Central memory CD8-positive, alpha-beta T cell (primary cell): ENCODE results near the gene ELOB.

ENCODE experiments used
- ATAC-seq: fragments of 150-1000 bp; cut with Tn5 transposase; replicated peaks from 2 replicates; pipeline ENCODE4 v1.10.0; 2022; ENCODE audit warnings: mild to moderate bottlenecking, moderate FRiP score, moderate number of reproducible peaks; ENCODE audit not compliant: poor library complexity, severe bottlenecking; ENCODE audit errors: extremely low read depth
- DNase-seq, 2 donors: peaks; one replicate each; pipeline ENCODE4 v3.0.0; 2021; ENCODE audit warnings: low spot score in 2 of 2
- H3K27ac Mint-ChIP-seq: one replicate; pipeline ENCODE4 v1.8.0; 2022; ENCODE audit warnings: low read depth, mild to moderate bottlenecking, moderate library complexity, mixed read lengths
- H3K27me3 Mint-ChIP-seq: one replicate; pipeline ENCODE4 v1.8.0; 2022; ENCODE audit warnings: mixed read lengths
- H3K36me3 Mint-ChIP-seq: one replicate; pipeline ENCODE4 v1.8.0; 2022; ENCODE audit warnings: mild to moderate bottlenecking, moderate library complexity, mixed read lengths; ENCODE audit not compliant: insufficient read depth
- H3K4me1 Mint-ChIP-seq: one replicate; pipeline ENCODE4 v1.8.0; 2022; ENCODE audit warnings: mixed read lengths
- H3K4me3 Mint-ChIP-seq: one replicate; pipeline ENCODE4 v1.8.0; 2022; ENCODE audit warnings: mild to moderate bottlenecking, moderate library complexity, mixed read lengths
- H3K9me3 Mint-ChIP-seq: one replicate; pipeline ENCODE4 v1.8.0; 2022; ENCODE audit warnings: mixed read lengths

ELOB gene

GRCh38 chr16:2775765-2776499 is 1.1 kb downstream of the ELOB start:
- no peaks in the 10 kb centered on the region for H3K9me3 Mint-ChIP-seq
- H3K4me3 Mint-ChIP-seq: peak overlapping the region; percentile 87
- ATAC-seq (no peak), DNase-seq (no peak)
- peaks cover 39% of the 10 kb centered on the region for H3K36me3 Mint-ChIP-seq
- no peaks in the 10 kb centered on the region for H3K27me3 Mint-ChIP-seq
- H3K4me1 Mint-ChIP-seq: peaks cover 39% of the 10 kb centered on the region
- peak overlapping the region; percentile 71 for H3K27ac Mint-ChIP-seq

DNA sequence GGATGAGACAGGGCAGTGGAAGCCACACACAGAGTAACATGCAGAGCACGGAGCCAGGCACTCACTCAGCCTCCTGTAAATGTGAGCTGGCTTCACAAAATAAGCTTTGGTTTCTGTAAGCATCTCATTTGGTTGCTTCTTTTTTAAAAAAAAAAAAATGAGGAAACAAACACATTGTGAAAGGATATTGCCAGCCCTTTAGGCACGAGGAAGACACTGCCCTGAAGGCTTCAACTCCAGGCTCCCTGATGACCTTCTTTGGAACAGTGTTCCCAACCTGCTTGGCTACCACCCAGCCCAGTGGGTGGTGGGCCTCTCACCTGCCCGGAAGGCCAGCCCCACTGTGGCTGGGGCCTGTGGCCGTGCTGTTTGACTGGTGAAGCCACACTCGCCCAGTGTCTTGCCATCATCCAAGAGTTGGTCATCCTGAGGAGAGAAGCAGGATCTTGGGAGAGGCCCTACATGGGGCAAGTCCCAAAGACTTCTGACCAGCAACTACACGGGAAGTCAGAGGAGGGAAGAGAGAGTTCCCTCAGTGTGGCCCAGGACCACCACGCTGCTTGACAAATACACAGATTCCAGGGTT is 1.9 kb downstream of the ELOB start:
- H3K27ac Mint-ChIP-seq: no peak overlapping the region
- no peaks in the 10 kb centered on the region for H3K9me3 Mint-ChIP-seq
- H3K4me3 Mint-ChIP-seq: peak overlapping the region; percentile 87
- ATAC-seq (no peak), DNase-seq (no peak)
- no peaks in the 10 kb centered on the region for H3K27me3 Mint-ChIP-seq
- peaks cover 39% of the 10 kb centered on the region for H3K4me1 Mint-ChIP-seq
- H3K36me3 Mint-ChIP-seq: peaks cover 46% of the 10 kb centered on the region

DNA sequence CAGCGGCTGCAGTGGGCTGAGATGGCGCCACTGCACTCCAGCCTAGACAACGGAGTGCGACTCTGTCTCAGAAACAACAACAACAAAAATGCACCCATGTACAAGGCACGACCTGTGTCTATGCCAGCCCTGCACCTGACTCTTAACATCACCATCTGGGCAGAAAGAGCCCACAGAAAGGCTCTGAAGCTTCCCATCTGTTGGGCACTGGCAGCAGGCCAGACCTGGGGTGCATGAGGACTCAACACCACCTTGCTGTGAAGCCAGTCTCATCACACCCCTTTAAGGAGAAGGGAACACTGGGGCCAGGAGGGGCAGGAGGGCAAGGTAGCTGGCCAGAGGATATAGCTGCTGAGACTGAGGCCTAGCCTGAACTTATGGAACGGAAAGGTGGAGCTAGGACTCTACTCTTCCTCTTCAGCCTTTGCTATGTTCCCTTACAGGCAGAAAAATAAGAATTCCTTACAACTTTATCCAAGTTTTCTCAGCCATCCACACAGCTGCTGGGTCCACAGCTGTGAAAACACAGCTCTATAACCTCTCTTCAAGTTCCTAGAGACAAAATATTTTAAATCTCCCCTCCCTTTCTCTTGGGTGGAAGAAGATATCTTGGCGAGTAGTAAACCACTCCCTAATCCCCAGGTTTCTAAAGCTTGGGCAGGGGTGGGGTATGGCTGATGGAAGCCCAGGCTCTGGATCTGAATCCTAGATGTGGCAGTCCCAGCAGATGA is 2.8 kb downstream of the ELOB start:
- H3K27me3 Mint-ChIP-seq: no peaks in the 10 kb centered on the region
- H3K36me3 Mint-ChIP-seq: peaks cover 55% of the 10 kb centered on the region
- DNase-seq (no peak), ATAC-seq (no peak)
- H3K4me1 Mint-ChIP-seq: peaks cover 47% of the 10 kb centered on the region
- no peak overlapping the region for H3K4me3 Mint-ChIP-seq
- H3K9me3 Mint-ChIP-seq: no peaks in the 10 kb centered on the region
- no peak overlapping the region for H3K27ac Mint-ChIP-seq

- Mint-ChIP-seq H3K36me3 (peaks cover 62% of the 10 kb centered on the region), H3K27me3 (no peaks in the 10 kb centered on the region), H3K4me3 (no peak overlapping the region), H3K4me1 (peaks cover 47% of the 10 kb centered on the region), H3K9me3 (no peaks in the 10 kb centered on the region), H3K27ac (peak overlapping the region; percentile 94)
- no peak for ATAC-seq
- no peak for DNase-seq
Observed at GRCh38 chr16:2773188-2773968, 3.7 kb downstream of the ELOB start.

DNA sequence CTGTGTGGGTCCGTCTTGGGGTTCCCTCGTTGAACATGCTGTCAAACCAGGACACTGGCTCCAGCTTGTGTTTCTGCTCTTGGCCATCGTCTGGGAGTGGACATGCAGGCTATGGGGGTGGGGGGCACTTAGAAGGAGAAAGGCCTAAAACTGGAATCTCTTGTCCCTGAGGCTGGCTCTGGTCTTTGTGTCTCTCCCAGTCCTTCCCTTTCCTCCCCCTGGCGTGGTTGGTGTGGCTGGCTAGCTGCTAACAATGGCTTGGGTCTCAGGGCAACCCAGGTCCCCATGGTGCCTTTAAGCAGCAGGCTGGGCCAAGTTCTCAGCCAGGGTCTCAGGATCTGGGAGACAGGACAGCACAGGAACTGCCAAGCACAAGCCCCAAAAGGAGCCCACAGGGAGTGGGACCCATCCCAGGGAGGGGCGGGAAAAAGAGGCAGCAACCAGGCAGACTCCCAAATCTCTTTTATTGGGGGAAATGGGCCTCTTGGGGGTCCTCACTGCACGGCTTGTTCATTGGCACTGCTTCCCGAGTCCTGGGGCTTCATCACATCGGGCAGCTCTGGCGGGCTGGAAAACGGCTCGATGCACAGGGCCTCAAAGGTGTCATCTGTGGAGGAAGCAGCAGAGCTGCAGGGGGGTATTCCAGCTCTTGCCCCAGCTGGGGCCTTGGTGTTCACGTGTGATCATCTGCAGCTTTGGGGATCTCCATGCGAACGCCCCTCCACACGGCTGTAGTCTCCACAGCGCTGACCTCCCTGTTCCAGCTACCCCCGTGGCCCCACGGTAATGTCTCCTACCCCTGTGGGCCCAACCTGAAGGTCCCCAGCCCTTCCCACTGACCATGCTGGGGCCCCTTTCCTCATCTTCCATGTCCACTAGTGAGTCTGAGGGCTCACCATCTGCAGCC is 5.3 kb downstream of the ELOB start:
- Mint-ChIP-seq H3K4me1 (peaks cover 47% of the 10 kb centered on the region), H3K4me3 (no peak overlapping the region), H3K27ac (peak overlapping the region; percentile 94), H3K36me3 (peaks cover 70% of the 10 kb centered on the region), H3K9me3 (no peaks in the 10 kb centered on the region), H3K27me3 (no peaks in the 10 kb centered on the region)
- no peak for ATAC-seq
- DNase-seq: no peak

GRCh38 chr16:2770057-2770951 is 6.8 kb downstream of the ELOB start:
- Mint-ChIP-seq H3K4me3 (peak overlapping the region; percentile 50), H3K36me3 (peaks cover 76% of the 10 kb centered on the region), H3K9me3 (no peaks in the 10 kb centered on the region), H3K4me1 (peaks cover 46% of the 10 kb centered on the region), H3K27ac (peak overlapping the region; percentile 94), H3K27me3 (no peaks in the 10 kb centered on the region)
- ATAC-seq (peak; percentile 38), DNase-seq (no peak)

DNA sequence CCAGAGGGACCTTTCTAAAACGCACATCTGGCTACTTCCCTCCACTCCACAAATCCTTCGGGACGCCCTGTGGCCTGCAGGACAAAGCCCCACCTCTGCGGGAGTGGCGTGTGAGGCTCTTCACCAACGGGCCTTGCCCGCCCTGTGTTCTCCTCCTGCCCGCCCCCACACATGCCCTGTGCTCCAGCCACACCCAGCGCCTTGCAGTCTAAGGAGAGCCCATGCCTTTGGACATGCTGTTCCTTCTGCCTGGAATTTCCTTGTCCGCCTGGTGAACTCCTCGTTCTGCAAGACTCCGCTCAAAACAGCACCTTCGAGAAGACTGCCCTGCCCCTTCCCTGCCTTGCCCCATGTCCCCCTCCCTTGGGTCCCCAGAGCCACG is 7.4 kb downstream of the ELOB start:
- Mint-ChIP-seq H3K4me1 (peaks cover 40% of the 10 kb centered on the region), H3K27ac (peak overlapping the region; percentile 94)

GRCh38 chr16:2769100-2769529 is 8.0 kb downstream of the ELOB start:
- H3K9me3 Mint-ChIP-seq: no peaks in the 10 kb centered on the region
- ATAC-seq (no peak), DNase-seq (no peak)
- peaks cover 40% of the 10 kb centered on the region for H3K4me1 Mint-ChIP-seq
- no peaks in the 10 kb centered on the region for H3K27me3 Mint-ChIP-seq
- H3K36me3 Mint-ChIP-seq: peaks cover 87% of the 10 kb centered on the region
- H3K4me3 Mint-ChIP-seq: peak overlapping the region; percentile 50
- peak overlapping the region; percentile 94 for H3K27ac Mint-ChIP-seq

More for the DNA sequence above, 7.4 kb downstream of the ELOB start:
- peak overlapping the region; percentile 50 for H3K4me3 Mint-ChIP-seq
- DNase-seq (no peak), ATAC-seq (no peak)
- no peaks in the 10 kb centered on the region for H3K9me3 Mint-ChIP-seq
- peaks cover 82% of the 10 kb centered on the region for H3K36me3 Mint-ChIP-seq
- H3K27me3 Mint-ChIP-seq: no peaks in the 10 kb centered on the region

DNA sequence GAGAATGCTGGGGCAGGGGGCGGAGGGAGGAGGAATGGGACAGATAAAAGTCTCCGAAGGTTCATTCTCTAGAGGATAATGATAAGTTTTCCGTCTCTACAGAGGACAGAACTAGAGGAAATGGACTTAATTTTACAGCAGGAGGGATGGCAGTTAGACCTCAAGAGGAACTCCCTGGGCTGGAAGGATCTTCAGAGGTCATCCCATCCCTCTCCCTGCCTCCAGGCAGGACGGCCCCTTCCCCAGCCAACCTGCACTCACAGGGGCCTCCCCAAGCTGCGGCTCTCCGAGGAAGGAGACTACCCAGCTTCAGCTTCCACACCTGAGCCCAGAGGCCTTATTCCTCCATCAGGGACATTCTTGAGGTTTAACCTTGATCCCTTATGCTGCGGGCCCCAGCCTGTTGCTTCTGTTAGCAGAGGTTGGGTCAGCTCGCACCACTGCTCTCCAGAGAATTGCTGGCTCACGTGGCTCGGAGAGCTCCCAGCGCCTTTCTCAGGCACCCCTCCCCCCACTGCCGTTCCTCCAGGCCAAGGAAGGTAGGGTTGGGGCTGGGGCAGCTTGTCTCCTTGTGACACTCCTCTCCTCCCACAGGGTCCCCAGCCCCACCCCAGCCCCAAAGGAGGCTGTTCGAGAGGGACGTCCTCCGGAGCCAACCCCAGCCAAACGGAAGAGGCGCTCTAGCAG is 8.5 kb downstream of the ELOB start:
- H3K27me3 Mint-ChIP-seq: no peaks in the 10 kb centered on the region
- H3K4me1 Mint-ChIP-seq: peaks cover 45% of the 10 kb centered on the region
- peak overlapping the region; percentile 52 for H3K4me3 Mint-ChIP-seq
- H3K27ac Mint-ChIP-seq: peak overlapping the region; percentile 94
- H3K9me3 Mint-ChIP-seq: no peaks in the 10 kb centered on the region
- DNase-seq: no peak
- peaks cover 92% of the 10 kb centered on the region for H3K36me3 Mint-ChIP-seq
- ATAC-seq: no peak

GRCh38 chr16:2767891-2768290 is 9.2 kb downstream of the ELOB start:
- DNase-seq (no peak), ATAC-seq (no peak)
- Mint-ChIP-seq H3K27me3 (no peaks in the 10 kb centered on the region), H3K4me1 (peaks cover 49% of the 10 kb centered on the region), H3K9me3 (no peaks in the 10 kb centered on the region), H3K36me3 (peaks cover 97% of the 10 kb centered on the region), H3K27ac (peak overlapping the region; percentile 94), H3K4me3 (peak overlapping the region; percentile 52)
